OCI-LY7 (cell line): ENCODE data around the gene NBR1. TPM values are rescaled to one million over a fixed set of nuclear protein-coding genes. Genes with fewer than 3 reads are reported as not detected.
A peak's percentile ranks its signal among the peaks of the same experiment; 100 is the strongest.
"Not testable (repeated sequence)": the region's sequence is repeated elsewhere in the genome, so short reads cannot be mapped to it uniquely, and the experiment has no call there.

Source experiments
- BruUV-seq: library from RNA; stranded (reverse); fragments of 400-500 nt; replicated peaks from 2 replicates; lab custom pipeline; 2021; lab: Mats Ljungman, UMichigan
- CTCF ChIA-PET: fragments of 300-600 bp; sonication (Branson Sonifier 250); formaldehyde crosslinking; loops from one replicate; lab custom pipeline; 2022; ENCODE audit warnings: antibody characterized with exemption; ENCODE audit not compliant: unreplicated experiment; lab: Charles Lee
- POLR2A ChIA-PET: fragments of 300-600 bp; sonication (Branson Sonifier 250); formaldehyde crosslinking; loops from one replicate; lab custom pipeline; 2022; ENCODE audit warnings: antibody characterized with exemption; lab: Charles Lee
- DNase-seq: peaks from one replicate; pipeline ENCODE4 v3.0.0-alpha.2; 2015; ENCODE audit warnings: low spot score
- H2AFZ ChIP-seq: fragments of 200-600 bp; sonication (generic), shearing (Covaris generic); 2 replicates; pipeline ENCODE4 v1.6.1; 2014; ENCODE audit warnings: mild to moderate bottlenecking, antibody characterized with exemption, low read length, moderate library complexity
- H3K27ac ChIP-seq: fragments of 200-600 bp; sonication (generic); 2 replicates; pipeline ENCODE4 v1.5.1; 2014; ENCODE audit warnings: mixed run types, low read depth, mild to moderate bottlenecking, moderate library complexity, low read length, inconsistent platforms; ENCODE audit not compliant: poor library complexity, severe bottlenecking
- H3K36me3 ChIP-seq: fragments of 200-600 bp; sonication (generic); 2 replicates; pipeline ENCODE4 v1.6.1; 2014; ENCODE audit warnings: mild to moderate bottlenecking, antibody characterized with exemption, low read length, moderate library complexity, mixed read lengths; ENCODE audit not compliant: insufficient read depth
- H3K4me1 ChIP-seq: fragments of 200-600 bp; sonication (generic); 2 replicates; pipeline ENCODE4 v1.5.1; 2014; ENCODE audit warnings: mild to moderate bottlenecking, low read length; ENCODE audit not compliant: insufficient read depth, poor library complexity, severe bottlenecking
- H3K4me2 ChIP-seq: fragments of 200-600 bp; sonication (generic); 2 replicates; pipeline ENCODE4 v1.6.1; 2014; ENCODE audit warnings: mild to moderate bottlenecking, low read length
- H3K4me3 ChIP-seq: fragments of 200-600 bp; sonication (generic); 2 replicates; pipeline ENCODE4 v1.5.1; 2014; ENCODE audit warnings: mild to moderate bottlenecking, low read depth, low read length; ENCODE audit not compliant: poor library complexity, severe bottlenecking
- H3K79me2 ChIP-seq: fragments of 200-600 bp; sonication (generic); 2 replicates; pipeline ENCODE4 v1.6.1; 2016; ENCODE audit warnings: low read depth, mild to moderate bottlenecking, low read length, moderate library complexity, mixed read lengths; ENCODE audit not compliant: insufficient read depth
- H3K9me2 ChIP-seq: fragments of 200-600 bp; sonication (generic); 2 replicates; pipeline ENCODE4 v1.6.1; 2016; ENCODE audit warnings: mild to moderate bottlenecking, low read length, mixed read lengths; ENCODE audit not compliant: insufficient read depth
- H3K9me3 ChIP-seq: fragments of 200-600 bp; sonication (generic); 2 replicates; pipeline ENCODE4 v1.6.1; 2014; ENCODE audit warnings: mild to moderate bottlenecking, mixed run types, low read length, mixed read lengths
- H4K20me1 ChIP-seq: fragments of 200-600 bp; sonication (generic); 2 replicates; pipeline ENCODE4 v1.6.1; 2014; ENCODE audit warnings: mild to moderate bottlenecking, antibody characterized with exemption, low read length, moderate library complexity, mixed read lengths; ENCODE audit not compliant: insufficient read depth
- EZH2phosphoT487 ChIP-seq: fragments of 200-600 bp; sonication (generic); IDR thresholded peaks from 2 replicates; pipeline ENCODE4 v1.6.1; 2018; ENCODE audit warnings: low read depth, borderline replicate concordance, mild to moderate bottlenecking, mixed run types, antibody characterized with exemption, low read length, moderate library complexity, mixed read lengths
- intact Hi-C: fragments of 100-400 bp; cut with micrococcal nuclease; formaldehyde crosslinking; loops from one replicate; pipeline ENCODE4 v1.10.0; 2022; ENCODE audit not compliant: unreplicated experiment
- total RNA-seq, 2 experiments: library from RNA; depleted of rRNA in 1 of 2; stranded (reverse); fragments of >200 nt in 1 of 2; shearing (Covaris generic) in 1 of 2; gene quantifications; 2 replicates each; pipeline ENCODE4 v1.2.3, GENCODE V29; 2014 to 2022
- TF ChIP-seq, protein P1 (sequence below): fragments of 200-600 bp; sonication (generic); conservative IDR thresholded peaks from 2 replicates; pipeline ENCODE4 v1.5.1; 2014; ENCODE audit warnings: mild to moderate bottlenecking, antibody characterized with exemption, low read length, moderate library complexity, mixed read lengths

Gene NBR1
- total RNA-seq, 2 experiments from 2014 or later, result 16.2 to 38.6 TPM

- Histone ChIP-seq H3K79me2 (peaks cover 59% of the 10 kb centered on the region), H2AFZ (peak overlapping the region; percentile 44; the same call in 1 of the 2 replicates), H3K9me2 (no peaks in the 10 kb centered on the region), H3K4me3 (peak overlapping the region; percentile 50), H3K9me3 (no peaks in the 10 kb centered on the region), H3K4me2 (peak overlapping the region; percentile 66), H3K4me1 (peaks cover 66% of the 10 kb centered on the region), H3K36me3 (peaks cover 56% of the 10 kb centered on the region), H3K27ac (peak overlapping the region; percentile 87), H4K20me1 (no peaks in the 10 kb centered on the region)
- POLR2A ChIA-PET, result no interaction called here
- CTCF ChIA-PET, result interaction anchor here (0.6 kb wide), 1 partner anchor 88 kb away, joined by 4 read pairs; no protein-coding TSS in a partner anchor
- TF ChIP-seq, protein P1, sequence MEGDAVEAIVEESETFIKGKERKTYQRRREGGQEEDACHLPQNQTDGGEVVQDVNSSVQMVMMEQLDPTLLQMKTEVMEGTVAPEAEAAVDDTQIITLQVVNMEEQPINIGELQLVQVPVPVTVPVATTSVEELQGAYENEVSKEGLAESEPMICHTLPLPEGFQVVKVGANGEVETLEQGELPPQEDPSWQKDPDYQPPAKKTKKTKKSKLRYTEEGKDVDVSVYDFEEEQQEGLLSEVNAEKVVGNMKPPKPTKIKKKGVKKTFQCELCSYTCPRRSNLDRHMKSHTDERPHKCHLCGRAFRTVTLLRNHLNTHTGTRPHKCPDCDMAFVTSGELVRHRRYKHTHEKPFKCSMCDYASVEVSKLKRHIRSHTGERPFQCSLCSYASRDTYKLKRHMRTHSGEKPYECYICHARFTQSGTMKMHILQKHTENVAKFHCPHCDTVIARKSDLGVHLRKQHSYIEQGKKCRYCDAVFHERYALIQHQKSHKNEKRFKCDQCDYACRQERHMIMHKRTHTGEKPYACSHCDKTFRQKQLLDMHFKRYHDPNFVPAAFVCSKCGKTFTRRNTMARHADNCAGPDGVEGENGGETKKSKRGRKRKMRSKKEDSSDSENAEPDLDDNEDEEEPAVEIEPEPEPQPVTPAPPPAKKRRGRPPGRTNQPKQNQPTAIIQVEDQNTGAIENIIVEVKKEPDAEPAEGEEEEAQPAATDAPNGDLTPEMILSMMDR, result no peak
- TF ChIP-seq EZH2phosphoT487, result no peak
- intact Hi-C loops, result loop anchor here (1.0 kb wide), 1 partner anchor 42 kb away; the partner anchor contains the start of gene NBR1
- peak; percentile 28 for DNase-seq
- no TSS peak for BruUV-seq
Observed at GRCh38 chr17:43129671-43130010, 41.4 kb upstream of the NBR1 start.

DNA sequence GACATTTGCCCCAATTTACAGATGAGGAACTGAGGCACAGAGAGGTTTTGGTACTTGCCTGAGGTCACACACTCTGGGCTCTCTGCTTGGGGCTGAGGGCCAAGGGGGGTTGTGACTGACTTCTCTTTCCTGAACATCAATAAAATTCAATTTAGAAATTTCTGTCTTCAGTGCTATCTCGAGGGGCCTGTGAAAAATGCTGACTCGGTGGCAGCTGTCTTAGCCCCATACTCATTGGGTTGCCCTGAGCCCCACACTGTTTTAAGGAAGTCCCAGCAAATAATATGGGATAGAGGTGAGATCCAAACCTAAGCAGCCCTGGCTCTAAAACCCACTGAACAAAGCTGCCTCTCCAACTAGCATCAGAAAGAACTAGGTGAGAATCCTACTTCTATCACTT is 38.9 kb upstream of the NBR1 start:
- intact Hi-C loops, result no loop called here
- ChIA-PET CTCF (no interaction called here), POLR2A (interaction anchor here (0.7 kb wide), 1 partner anchor 121 kb away, joined by 3 read pairs; no protein-coding TSS in a partner anchor)
- H3K4me2 ChIP-seq, result no peak overlapping the region
- BruUV-seq, result no TSS peak
- H3K9me3 ChIP-seq, result no peaks in the 10 kb centered on the region
- no peak for TF ChIP-seq EZH2phosphoT487
- TF ChIP-seq, protein P1, result no peak
- H3K4me3 ChIP-seq, result no peak overlapping the region
- H2AFZ ChIP-seq, result no peak overlapping the region
- no peaks in the 10 kb centered on the region for H3K9me2 ChIP-seq
- H4K20me1 ChIP-seq, result no peaks in the 10 kb centered on the region
- H3K36me3 ChIP-seq, result peaks cover 62% of the 10 kb centered on the region
- peak overlapping the region; percentile 0 for H3K27ac ChIP-seq
- DNase-seq, result no peak
- H3K4me1 ChIP-seq, result peaks cover 79% of the 10 kb centered on the region
- H3K79me2 ChIP-seq, result peaks cover 43% of the 10 kb centered on the region; the same call in 1 of the 2 replicates

DNA sequence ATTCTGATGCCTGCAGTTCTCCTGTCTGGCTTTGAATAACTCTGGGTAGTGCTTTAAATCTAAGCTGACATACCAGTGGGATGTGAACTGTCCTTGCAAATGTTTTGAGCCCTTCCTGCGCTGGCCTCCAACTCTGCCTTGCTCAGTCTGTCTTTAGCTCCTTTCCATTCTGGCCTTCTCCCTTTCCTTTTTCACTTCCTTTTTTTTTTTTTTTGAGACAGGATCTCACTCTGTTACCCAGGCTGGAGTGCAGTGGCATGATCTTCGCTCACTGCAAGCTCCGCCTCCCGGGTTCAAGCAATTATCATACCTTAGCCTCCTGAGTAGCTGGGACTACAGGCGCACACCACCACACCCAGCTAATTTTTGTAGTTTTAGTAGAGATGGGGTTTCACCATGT is 37.6 kb upstream of the NBR1 start:
- DNase-seq, H3K27ac ChIP-seq, POLR2A ChIA-PET, H4K20me1 ChIP-seq, intact Hi-C loops, H3K9me2 ChIP-seq, H3K4me3 ChIP-seq, H2AFZ ChIP-seq, BruUV-seq, CTCF ChIA-PET, H3K9me3 ChIP-seq: not testable (repeated sequence)
- Histone ChIP-seq H3K4me2 (peak overlapping the region; percentile 15; the same call in 1 of the 2 replicates), H3K79me2 (peaks cover 33% of the 10 kb centered on the region; the same call in 1 of the 2 replicates), H3K36me3 (peaks cover 51% of the 10 kb centered on the region), H3K4me1 (peaks cover 90% of the 10 kb centered on the region)
